Stimulated activated CD4-positive, alpha-beta T cell treated with anti-CD3 and anti-CD28 coated beads, Interleukin-2, amount 100 ng/mL, for 24 hours (primary cell): ENCODE measurements around the gene EHF.
"Not testable (repeated sequence)": the region's sequence is repeated elsewhere in the genome, so short reads cannot be mapped to it uniquely, and the experiment has no call there.

Experiments
- DNase-seq, 2 donors: peaks; one replicate each; pipeline ENCODE4 v3.0.0-alpha.2; 2020

The EHF gene

GRCh38 chr11:34671946-34672345 lies 51.1 kb downstream of the EHF start:
- no peak for DNase-seq

DNA sequence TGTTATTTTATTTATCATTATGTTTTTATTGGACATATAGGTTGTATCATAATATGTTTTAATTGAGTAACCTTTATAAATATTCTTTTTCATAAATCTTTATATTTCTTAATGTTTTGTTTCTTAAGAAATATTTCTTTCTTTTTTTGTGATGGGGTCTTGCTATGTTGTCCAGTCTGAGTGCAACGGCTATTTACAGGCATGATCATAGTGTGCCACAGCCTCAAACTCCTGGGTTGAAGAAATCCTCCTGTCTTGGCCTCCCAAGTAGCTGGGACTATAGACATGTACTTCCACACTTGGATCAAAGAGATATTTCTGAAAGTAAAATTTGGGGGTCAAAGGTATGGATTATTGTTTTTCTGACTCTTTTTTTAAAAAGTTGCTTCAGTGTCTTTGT lies 53.1 kb downstream of the EHF start:
- DNase-seq = no peak

DNA sequence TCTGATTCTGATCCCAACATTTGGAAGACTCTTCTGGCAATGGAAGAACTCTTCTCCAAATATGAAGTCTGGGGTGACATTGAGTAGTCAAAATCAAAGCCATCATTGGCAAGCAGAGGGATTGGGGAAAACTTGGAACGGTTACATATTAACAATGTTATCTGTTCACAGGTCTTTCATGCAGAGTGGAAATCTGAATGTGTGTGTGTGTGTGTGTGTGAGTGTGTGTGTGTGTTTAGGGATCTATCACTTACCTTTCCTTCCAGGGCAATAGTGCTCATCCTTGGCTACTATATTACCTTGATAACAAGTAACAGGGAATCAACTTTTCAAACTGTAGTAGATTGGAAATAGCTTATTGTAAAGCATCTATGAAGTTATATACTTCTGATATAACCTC lies 55.3 kb downstream of the EHF start:
- no peak for DNase-seq

GRCh38 chr11:34679681-34680080 lies 58.8 kb downstream of the EHF start:
- DNase-seq = no peak

- no peak for DNase-seq
Measured at GRCh38 chr11:34680206-34680605, 59.3 kb downstream of the EHF start.

DNA sequence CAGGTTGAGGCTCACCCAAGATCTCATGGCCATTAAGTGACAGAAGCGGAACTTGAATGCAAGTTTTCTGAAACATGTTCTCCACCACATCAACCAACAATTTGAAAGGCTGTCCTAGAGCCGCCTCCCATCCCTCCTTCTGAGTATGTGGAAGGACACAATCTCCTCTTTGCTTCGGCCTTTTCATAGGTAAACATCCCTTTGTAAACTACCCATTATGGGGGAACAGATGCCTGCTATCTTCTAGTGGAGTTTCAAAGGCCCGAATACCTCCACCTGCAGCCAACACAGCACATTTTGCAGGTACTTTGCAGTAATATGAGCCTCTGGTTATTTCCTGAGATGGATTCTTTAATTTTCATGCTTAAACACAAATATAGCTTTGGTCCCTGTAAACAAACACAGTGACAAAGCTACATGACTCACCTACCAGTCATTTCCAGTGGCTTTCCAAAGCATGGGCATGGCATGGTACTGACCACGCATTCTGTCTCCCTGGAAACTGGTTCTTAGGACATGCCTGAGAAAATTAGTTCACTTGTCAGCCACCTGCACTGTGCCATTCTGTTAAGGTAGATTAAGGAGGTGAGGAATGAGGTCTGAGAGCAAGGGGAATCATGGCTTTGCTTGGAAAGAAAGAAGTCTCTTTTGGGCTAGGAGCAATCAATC lies 60.2 kb downstream of the EHF start:
- DNase-seq = no peak

DNA sequence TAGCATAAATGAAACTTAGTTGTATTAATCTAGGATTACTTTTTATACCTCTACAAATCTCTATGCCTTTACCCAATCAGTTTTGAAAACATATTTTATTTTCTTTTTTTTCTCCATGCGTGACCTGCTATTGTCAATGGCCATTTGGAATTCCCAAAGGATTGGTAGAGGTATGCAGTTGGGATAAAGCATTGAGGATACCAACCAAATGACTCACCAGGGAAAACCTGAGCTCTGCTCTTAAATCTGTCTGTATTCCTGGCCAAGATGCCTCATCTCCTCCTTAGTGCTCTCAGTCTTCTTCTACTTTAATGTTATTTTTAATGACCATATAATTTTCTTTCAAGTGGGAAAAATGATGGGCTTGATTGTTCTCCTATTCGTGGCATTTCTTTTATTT lies 61.9 kb downstream of the EHF start:
- DNase-seq = no peak

DNA sequence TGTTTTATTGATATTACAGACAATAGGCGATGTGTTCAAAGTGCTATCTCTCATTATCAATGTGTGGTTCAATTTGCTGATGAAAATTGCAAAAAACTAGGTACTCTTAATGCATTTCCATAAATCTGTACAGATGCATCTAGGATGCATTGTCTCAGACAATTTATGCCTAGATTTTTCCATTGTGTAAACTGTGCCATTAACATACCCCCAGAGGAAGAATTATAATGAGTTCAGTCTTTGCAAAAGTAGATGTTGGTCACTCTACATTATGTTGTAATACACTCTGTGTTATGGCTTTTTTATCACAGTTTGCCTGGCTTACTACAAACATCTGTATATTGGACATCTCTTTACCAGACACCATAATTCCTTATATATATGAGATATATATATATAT lies 62.5 kb downstream of the EHF start:
- no peak for DNase-seq

- DNase-seq = no peak
Measured at GRCh38 chr11:34685864-34686263, 65.0 kb downstream of the EHF start.

GRCh38 chr11:34692299-34692698 lies 71.4 kb downstream of the EHF start:
- not testable (repeated sequence) for DNase-seq

GRCh38 chr11:34696862-34697261 lies 76.0 kb downstream of the EHF start:
- no peak for DNase-seq

DNA sequence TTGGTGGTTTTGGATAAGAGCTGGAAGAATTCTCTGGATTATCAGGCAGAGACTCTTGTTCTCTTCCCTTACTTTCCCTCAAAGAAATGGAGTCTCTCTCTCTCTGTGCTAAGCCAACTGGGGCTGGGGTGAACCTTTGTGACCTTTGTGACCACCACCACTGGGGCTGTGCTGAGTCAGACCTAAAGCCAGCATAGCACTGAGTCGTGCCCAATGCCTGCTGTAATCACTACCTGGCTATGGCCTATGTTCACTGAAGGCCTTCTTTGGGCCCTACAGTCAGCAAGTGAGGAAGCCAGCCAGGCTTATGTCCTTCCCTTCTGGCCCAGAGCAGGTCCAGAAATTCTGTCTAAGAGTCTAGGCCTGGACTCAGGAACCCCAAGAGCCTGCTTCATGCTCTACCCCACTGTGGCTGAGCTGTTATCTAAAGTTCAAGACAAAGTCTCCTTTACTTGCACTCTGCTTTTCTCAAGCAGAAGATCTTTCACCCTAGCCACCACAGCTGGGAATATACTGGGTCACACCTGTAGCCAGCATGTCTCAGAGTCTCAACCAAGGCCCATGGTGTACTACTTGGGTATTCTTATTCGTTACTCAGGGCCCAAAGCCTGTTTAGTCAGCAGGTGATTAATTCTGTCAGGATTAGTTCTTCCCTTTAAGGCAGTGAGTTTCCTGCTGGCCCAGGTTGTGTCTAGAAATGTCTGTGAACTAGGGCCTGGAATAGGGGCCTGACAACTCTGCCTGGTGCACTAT lies 86.0 kb downstream of the EHF start:
- DNase-seq = no peak

GRCh38 chr11:34707462-34707840 lies 86.6 kb downstream of the EHF start:
- DNase-seq = no peak
